Activated CD4-positive, alpha-beta T cell treated with anti-CD3 and anti-CD28 coated beads for 24 hours (primary cell): Measurements from ENCODE around the gene PCMTD2.

Experiments
- DNase-seq, 2 donors: peaks; one replicate each; pipeline ENCODE4 v3.0.0-alpha.2; 2020; ENCODE audit warnings: low read depth in 2 of 2

Gene PCMTD2

GRCh38 chr20:64256282-64256935, 861 bp downstream of the PCMTD2 start:
- no peak for DNase-seq

GRCh38 chr20:64257107-64257757, 1.7 kb downstream of the PCMTD2 start:
- DNase-seq = no peak

GRCh38 chr20:64258071-64258823, 2.7 kb downstream of the PCMTD2 start:
- DNase-seq = no peak

- no peak for DNase-seq
These were observed 4.7 kb downstream of the PCMTD2 start for GRCh38 chr20:64260239-64260638.

GRCh38 chr20:64261138-64261537, 5.6 kb downstream of the PCMTD2 start:
- no peak for DNase-seq

- no peak for DNase-seq
These were observed 8.5 kb downstream of the PCMTD2 start for GRCh38 chr20:64264091-64264490.

- DNase-seq = no peak
These were observed 9.7 kb downstream of the PCMTD2 start for GRCh38 chr20:64265201-64265600.

GRCh38 chr20:64266988-64267387, 11.4 kb downstream of the PCMTD2 start:
- DNase-seq = no peak

- DNase-seq = no peak
These were observed 12.6 kb downstream of the PCMTD2 start for GRCh38 chr20:64268174-64268573.

- DNase-seq = no peak
These were observed 14.3 kb downstream of the PCMTD2 start for GRCh38 chr20:64269604-64270411.

- DNase-seq = no peak
These were observed 16.1 kb downstream of the PCMTD2 start for GRCh38 chr20:64271636-64272035.

GRCh38 chr20:64273109-64273508, 17.6 kb downstream of the PCMTD2 start:
- no peak for DNase-seq

GRCh38 chr20:64276817-64277216, 21.3 kb downstream of the PCMTD2 start:
- DNase-seq = no peak

- DNase-seq = no peak
These were observed 22.2 kb downstream of the PCMTD2 start for GRCh38 chr20:64277571-64278316.

GRCh38 chr20:64278317-64278681, 22.8 kb downstream of the PCMTD2 start:
- no peak for DNase-seq

GRCh38 chr20:64279826-64280459, 24.4 kb downstream of the PCMTD2 start:
- DNase-seq = no peak

- DNase-seq = no peak
These were observed 24.9 kb downstream of the PCMTD2 start for GRCh38 chr20:64280460-64280843.

GRCh38 chr20:64283646-64284045, 28.1 kb downstream of the PCMTD2 start:
- DNase-seq = no peak

- DNase-seq = peak; percentile 61 to 85
These were observed 30.3 kb downstream of the PCMTD2 start for GRCh38 chr20:64285579-64286446.
